MM.1S (cell line): ENCODE measurements around the gene COBL.

Source experiments
- EZH2phosphoT487 ChIP-seq: fragments of 300-600 bp; sonication (generic); IDR thresholded peaks from 2 replicates; pipeline ENCODE4 v1.6.1; 2018; ENCODE audit warnings: antibody characterized with exemption, low read length
- TF ChIP-seq, protein P1 (sequence below): fragments of 300-600 bp; sonication (generic); IDR thresholded peaks from 2 replicates; pipeline ENCODE4 v1.5.1; 2016; ENCODE audit warnings: antibody characterized with exemption, low read length, mixed read lengths

DNA sequence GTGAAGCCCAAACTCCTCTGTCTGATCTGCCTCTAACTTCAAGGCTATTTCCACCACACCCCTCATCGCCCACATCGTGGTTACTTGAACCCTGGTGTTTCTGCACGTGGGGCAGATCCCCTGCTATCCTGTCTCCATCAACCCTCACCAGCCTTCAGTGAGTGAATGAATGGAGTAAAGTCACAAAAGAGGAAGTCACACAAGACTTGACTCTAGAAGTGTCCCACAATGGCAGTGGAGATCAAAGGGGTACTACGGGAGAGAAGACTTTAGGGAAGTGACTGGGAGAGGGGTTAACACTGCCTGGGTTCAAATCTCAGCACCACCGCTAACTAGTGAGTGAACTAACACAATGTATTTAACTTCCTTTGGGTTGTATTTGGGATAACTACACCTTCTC is 85.9 kb downstream of the COBL start:
- TF ChIP-seq, protein P1, sequence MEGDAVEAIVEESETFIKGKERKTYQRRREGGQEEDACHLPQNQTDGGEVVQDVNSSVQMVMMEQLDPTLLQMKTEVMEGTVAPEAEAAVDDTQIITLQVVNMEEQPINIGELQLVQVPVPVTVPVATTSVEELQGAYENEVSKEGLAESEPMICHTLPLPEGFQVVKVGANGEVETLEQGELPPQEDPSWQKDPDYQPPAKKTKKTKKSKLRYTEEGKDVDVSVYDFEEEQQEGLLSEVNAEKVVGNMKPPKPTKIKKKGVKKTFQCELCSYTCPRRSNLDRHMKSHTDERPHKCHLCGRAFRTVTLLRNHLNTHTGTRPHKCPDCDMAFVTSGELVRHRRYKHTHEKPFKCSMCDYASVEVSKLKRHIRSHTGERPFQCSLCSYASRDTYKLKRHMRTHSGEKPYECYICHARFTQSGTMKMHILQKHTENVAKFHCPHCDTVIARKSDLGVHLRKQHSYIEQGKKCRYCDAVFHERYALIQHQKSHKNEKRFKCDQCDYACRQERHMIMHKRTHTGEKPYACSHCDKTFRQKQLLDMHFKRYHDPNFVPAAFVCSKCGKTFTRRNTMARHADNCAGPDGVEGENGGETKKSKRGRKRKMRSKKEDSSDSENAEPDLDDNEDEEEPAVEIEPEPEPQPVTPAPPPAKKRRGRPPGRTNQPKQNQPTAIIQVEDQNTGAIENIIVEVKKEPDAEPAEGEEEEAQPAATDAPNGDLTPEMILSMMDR: no peak
- TF ChIP-seq EZH2phosphoT487: no peak
